Motor neuron (in vitro differentiated cells): Measurements from ENCODE around the gene CT45A8. TPM values are rescaled to one million over a fixed set of nuclear protein-coding genes. Genes with fewer than 3 reads are reported as not detected.

Source experiments
- total RNA-seq, 8 experiments: library from RNA; unstranded; fragments of 300-600 nt; gene quantifications; 2 replicates each; pipeline versions ENCODE4 v1.2.3 to v1.2.4, GENCODE V29; 2022

CT45A8 gene
- total RNA-seq, 8 experiments from 2014 or later = not detected

Other genes with a start within 250 kb of the CT45A8 start
- not detected for gene CT45A1, start 140.9 kb downstream of the CT45A8 start, total RNA-seq
- gene CT45A3, start 86.3 kb downstream of the CT45A8 start, total RNA-seq = not detected
- gene CT45A5, start 69.0 kb downstream of the CT45A8 start, total RNA-seq = under 1 TPM in 1 of 8 experiments, not detected in 7; 0.24 TPM
- gene CT45A6, start 51.8 kb downstream of the CT45A8 start, total RNA-seq = not detected
- gene CT45A2, start 34.5 kb downstream of the CT45A8 start, total RNA-seq = not detected
- gene CT45A7, start 17.3 kb downstream of the CT45A8 start, total RNA-seq = not detected
- gene CT45A9, start 17.3 kb upstream of the CT45A8 start, total RNA-seq = not detected
- gene CT45A10, start 38.9 kb upstream of the CT45A8 start, total RNA-seq = not detected
- gene SAGE1, start 39.2 kb upstream of the CT45A8 start, total RNA-seq = not detected
- gene MMGT1, start 119.5 kb upstream of the CT45A8 start, total RNA-seq = 10 to 100 TPM; 17.8 to 30.8 (median 23.3) TPM
- gene SLC9A6, start 130.9 kb upstream of the CT45A8 start, total RNA-seq = 10 to 100 TPM; 12.0 to 37.0 (median 31.1) TPM